ENCODE data around the gene KANK4. TPM values are rescaled to one million over a fixed set of nuclear protein-coding genes. Genes with fewer than 3 reads are reported as not detected.

Gene KANK4
- total RNA-seq, 2 experiments from 2014 or later, result not detected

GRCh38 chr1:62367005-62367557, 47.8 kb upstream of the KANK4 start:
- TF ChIP-seq EZH2phosphoT487 (IDR thresholded peaks at IDR 0.05; ENCODE audit: borderline replicate concordance, low read depth, low read length) (no peak), CTCF (conservative IDR thresholded peaks at IDR 0.05; ENCODE audit: low read length) (no peak)
- Histone ChIP-seq H3K4me2 (ENCODE audit: low read length) (no peak overlapping the region), H4K20me1 (ENCODE audit: insufficient read depth, low read length) (no peaks in the 10 kb centered on the region), H3K4me3 (ENCODE audit: low read depth, low read length, poor library complexity, severe bottlenecking) (no peak overlapping the region), H3K79me2 (ENCODE audit: insufficient read depth, low read depth, low read length) (no peaks in the 10 kb centered on the region), H3K27ac (ENCODE audit: low read depth, low read length, poor library complexity, severe bottlenecking) (no peak overlapping the region), H2AFZ (ENCODE audit: low read length) (no peak overlapping the region), H3K9me2 (ENCODE audit: insufficient read depth, low read length) (no peaks in the 10 kb centered on the region), H3K9me3 (ENCODE audit: low read length) (no peaks in the 10 kb centered on the region), H3K36me3 (ENCODE audit: insufficient read depth, low read length) (no peaks in the 10 kb centered on the region), H3K4me1 (ENCODE audit: insufficient read depth, low read length, poor library complexity, severe bottlenecking) (no peaks in the 10 kb centered on the region)
- no TSS peak for BruUV-seq (replicated peaks)
- POLR2A ChIA-PET, result no interaction called here
- CTCF ChIA-PET (ENCODE audit: unreplicated experiment), result no interaction called here
- DNase-seq (ENCODE audit: low spot score), result no peak
- intact Hi-C loops (cut with micrococcal nuclease; ENCODE audit: unreplicated experiment), result no loop called here

- POLR2A ChIA-PET, result no interaction called here
- no peak overlapping the region for H2AFZ ChIP-seq (ENCODE audit: low read length)
- no peaks in the 10 kb centered on the region for H3K4me1 ChIP-seq (ENCODE audit: insufficient read depth, low read length, poor library complexity, severe bottlenecking)
- no peaks in the 10 kb centered on the region for H4K20me1 ChIP-seq (ENCODE audit: insufficient read depth, low read length)
- no peak overlapping the region for H3K4me3 ChIP-seq (ENCODE audit: low read depth, low read length, poor library complexity, severe bottlenecking)
- DNase-seq (ENCODE audit: low spot score), result no peak
- intact Hi-C loops (cut with micrococcal nuclease; ENCODE audit: unreplicated experiment), result no loop called here
- no peak for TF ChIP-seq EZH2phosphoT487 (IDR thresholded peaks at IDR 0.05; ENCODE audit: borderline replicate concordance, low read depth, low read length)
- TF ChIP-seq CTCF (conservative IDR thresholded peaks at IDR 0.05; ENCODE audit: low read length), result no peak
- H3K79me2 ChIP-seq (ENCODE audit: insufficient read depth, low read depth, low read length), result no peaks in the 10 kb centered on the region
- H3K4me2 ChIP-seq (ENCODE audit: low read length), result no peak overlapping the region
- CTCF ChIA-PET (ENCODE audit: unreplicated experiment), result no interaction called here
- H3K36me3 ChIP-seq (ENCODE audit: insufficient read depth, low read length), result no peaks in the 10 kb centered on the region
- H3K9me3 ChIP-seq (ENCODE audit: low read length), result no peaks in the 10 kb centered on the region
- H3K27ac ChIP-seq (ENCODE audit: low read depth, low read length, poor library complexity, severe bottlenecking), result no peak overlapping the region
- no peaks in the 10 kb centered on the region for H3K9me2 ChIP-seq (ENCODE audit: insufficient read depth, low read length)
- no TSS peak for BruUV-seq (replicated peaks)
These were observed 45.5 kb upstream of the KANK4 start for GRCh38 chr1:62364721-62365120.

GRCh38 chr1:62362926-62363325, 43.7 kb upstream of the KANK4 start:
- no peak overlapping the region for H3K27ac ChIP-seq (ENCODE audit: low read depth, low read length, poor library complexity, severe bottlenecking)
- BruUV-seq (replicated peaks), result no TSS peak
- ChIA-PET POLR2A (interaction anchor here (1.3 kb wide), 1 partner anchor 12 kb away, joined by 3 read pairs; no protein-coding TSS in a partner anchor), CTCF (ENCODE audit: unreplicated experiment) (no interaction called here)
- no peaks in the 10 kb centered on the region for H3K79me2 ChIP-seq (ENCODE audit: insufficient read depth, low read depth, low read length)
- H4K20me1 ChIP-seq (ENCODE audit: insufficient read depth, low read length), result no peaks in the 10 kb centered on the region
- H2AFZ ChIP-seq (ENCODE audit: low read length), result no peak overlapping the region
- H3K4me1 ChIP-seq (ENCODE audit: insufficient read depth, low read length, poor library complexity, severe bottlenecking), result no peaks in the 10 kb centered on the region
- no peaks in the 10 kb centered on the region for H3K9me2 ChIP-seq (ENCODE audit: insufficient read depth, low read length)
- intact Hi-C loops (cut with micrococcal nuclease; ENCODE audit: unreplicated experiment), result no loop called here
- no peak for TF ChIP-seq EZH2phosphoT487 (IDR thresholded peaks at IDR 0.05; ENCODE audit: borderline replicate concordance, low read depth, low read length)
- no peak for TF ChIP-seq CTCF (conservative IDR thresholded peaks at IDR 0.05; ENCODE audit: low read length)
- no peak for DNase-seq (ENCODE audit: low spot score)
- no peak overlapping the region for H3K4me2 ChIP-seq (ENCODE audit: low read length)
- no peaks in the 10 kb centered on the region for H3K36me3 ChIP-seq (ENCODE audit: insufficient read depth, low read length)
- H3K4me3 ChIP-seq (ENCODE audit: low read depth, low read length, poor library complexity, severe bottlenecking), result no peak overlapping the region
- no peaks in the 10 kb centered on the region for H3K9me3 ChIP-seq (ENCODE audit: low read length)
